HepG2 (cell line): ENCODE measurements around the gene CACNB4. TPM values are rescaled to one million over a fixed set of nuclear protein-coding genes. Genes with fewer than 3 reads are reported as not detected.

Experiments used
- ATAC-seq: fragments of 200-7000 bp; cut with Tn5 transposase; 3 replicates; pipeline ENCODE4 v1.9.1; 2020; ENCODE audit warnings: mild to moderate bottlenecking, moderate library complexity
- BruUV-seq: library from RNA; stranded (reverse); fragments of 400-500 nt; replicated peaks from 2 replicates; lab custom pipeline; 2021; lab: Mats Ljungman, UMichigan
- CTCF ChIA-PET: fragments of 300-600 bp; formaldehyde crosslinking; extraction: SDS; loops from one replicate; lab custom pipeline; 2021; ENCODE audit warnings: low total read pairs, inconsistent platforms, low intra/inter-chr PET ratio; lab: Yijun Ruan, JAX
- POLR2A ChIA-PET: fragments of 350-600 bp; sonication (Branson Sonifier 250); formaldehyde crosslinking; loops from one replicate; lab custom pipeline; 2020; ENCODE audit warnings: antibody characterized with exemption, inconsistent platforms; lab: Yijun Ruan, JAX
- DNase-seq: peaks from one replicate; pipeline ENCODE4 v3.0.0-alpha.2; 2015; ENCODE audit warnings: low spot score
- FAIRE-seq: peaks from 3 replicates; lab custom pipeline; 2011; peaks lifted over from hg19 to GRCh38; lab: Jason Lieb, UNC
- H2AFZ ChIP-seq: one replicate; pipeline ENCODE4 v1.6.1; 2011; ENCODE audit warnings: low read length, inconsistent platforms
- H3K27ac ChIP-seq: fragments of 300-600 bp; 3 replicates; pipeline ENCODE4 v1.8.0; 2011; ENCODE audit warnings: mixed run types, mild to moderate bottlenecking, mixed read lengths, low read length, inconsistent platforms; ENCODE audit not compliant: insufficient read depth; ENCODE audit errors: extremely low read length
- H3K27me3 ChIP-seq, 2 experiments: fragments of 200-600 bp in 1 of 2; 2 replicates in 1 of 2; 3 replicates in 1 of 2; pipeline versions ENCODE4 v1.6.0 to v1.8.0; 2011; ENCODE audit warnings: low read length in 2 of 2, mild to moderate bottlenecking in 2 of 2, moderate library complexity in 2 of 2, inconsistent platforms in 1 of 2; ENCODE audit not compliant: insufficient read depth in 2 of 2, control insufficient read depth in 1 of 2
- H3K36me3 ChIP-seq, 2 experiments: fragments of 200-600 bp in 1 of 2; replicated peaks in 1 of 2; 2 replicates in 1 of 2; 3 replicates in 1 of 2; pipeline versions ENCODE4 v1.5.1 to v1.8.0; 2011; ENCODE audit warnings: low read length in 2 of 2, inconsistent platforms in 1 of 2; ENCODE audit not compliant: insufficient read depth in 2 of 2, control insufficient read depth in 1 of 2
- H3K4me1 ChIP-seq: 2 replicates; pipeline ENCODE4 v1.5.1; 2012; ENCODE audit warnings: low read length, inconsistent platforms; ENCODE audit not compliant: insufficient read depth
- H3K4me2 ChIP-seq: 2 replicates; pipeline ENCODE4 v1.6.0; 2011; ENCODE audit warnings: low read depth, low read length, inconsistent platforms
- H3K4me3 ChIP-seq, 3 experiments: fragments of 200-600 bp in 1 of 3; sonication (generic), shearing (Covaris generic) in 1 of 3; replicated peaks in 1 of 3; 2 replicates each; pipeline ENCODE4 v1.5.1; 2011 to 2016; ENCODE audit warnings: low read length in 3 of 3, inconsistent platforms in 2 of 3, low read depth in 2 of 3, mild to moderate bottlenecking in 2 of 3, control low read depth in 1 of 3, mixed read lengths in 1 of 3; ENCODE audit not compliant: insufficient read depth in 1 of 3
- H3K79me2 ChIP-seq: one replicate; pipeline ENCODE4 v1.6.1; 2011; ENCODE audit warnings: low read length, inconsistent platforms; ENCODE audit not compliant: insufficient read depth
- H3K9ac ChIP-seq: 2 replicates; pipeline ENCODE4 v1.6.0; 2011; ENCODE audit warnings: mild to moderate bottlenecking, low read depth, low read length, inconsistent platforms; ENCODE audit not compliant: insufficient read depth
- H3K9me3 ChIP-seq: 2 replicates; pipeline ENCODE4 v1.5.1; 2012; ENCODE audit warnings: mild to moderate bottlenecking, low read length
- H4K20me1 ChIP-seq: 2 replicates; pipeline ENCODE4 v1.6.0; 2011; ENCODE audit warnings: inconsistent platforms, mild to moderate bottlenecking, low read length, moderate library complexity; ENCODE audit not compliant: insufficient read depth
- AGO2 ChIP-seq: fragments of 200-400 bp; formaldehyde crosslinking; optimal IDR thresholded peaks from 2 replicates; pipeline ENCODE3; 2017; ENCODE audit warnings: mild to moderate bottlenecking, low read depth, low read length, moderate library complexity
- DR1 ChIP-seq: sonication (generic); formaldehyde crosslinking; IDR thresholded peaks from 2 replicates; pipeline ENCODE4 v1.8.0; 2021; ENCODE audit warnings: mild to moderate bottlenecking, missing genetic modification reagents, inconsistent platforms
- FOSL2 ChIP-seq: sonication (generic); formaldehyde crosslinking; IDR thresholded peaks from 2 replicates; pipeline ENCODE4 v1.4.0; 2020; ENCODE audit warnings: missing genetic modification reagents
- FOXM1 ChIP-seq: sonication (generic); formaldehyde crosslinking; IDR thresholded peaks from 2 replicates; pipeline ENCODE4 v1.5.0; 2020; ENCODE audit warnings: missing genetic modification reagents
- IKZF1 ChIP-seq: fragments of 450-650 bp; IDR thresholded peaks from 2 replicates; pipeline ENCODE4 v1.7.1; 2016
- ISL2 ChIP-seq: sonication (generic); formaldehyde crosslinking; IDR thresholded peaks from 2 replicates; pipeline ENCODE4 v1.5.0; 2020; ENCODE audit warnings: missing genetic modification reagents
- MEIS2 ChIP-seq: sonication (generic); formaldehyde crosslinking; IDR thresholded peaks from 2 replicates; pipeline ENCODE4 v1.9.0; 2021; ENCODE audit warnings: mild to moderate bottlenecking, missing genetic modification reagents
- NKX3-1 ChIP-seq: sonication (generic); formaldehyde crosslinking; IDR thresholded peaks from 2 replicates; pipeline ENCODE4 v1.5.0; 2020; ENCODE audit warnings: missing genetic modification reagents
- PAF1 ChIP-seq: IDR thresholded peaks from 2 replicates; pipeline ENCODE4 v1.6.1; 2016; ENCODE audit warnings: missing genetic modification reagents, missing compliant biosample characterization
- RARA ChIP-seq: IDR thresholded peaks from 2 replicates; pipeline ENCODE4 v1.6.1; 2016; ENCODE audit warnings: missing genetic modification reagents, missing compliant biosample characterization
- RELA ChIP-seq: sonication (generic); formaldehyde crosslinking; IDR thresholded peaks from 2 replicates; pipeline ENCODE4 v1.4.0; 2020; ENCODE audit warnings: missing genetic modification reagents
- SALL2 ChIP-seq: sonication (generic); formaldehyde crosslinking; IDR thresholded peaks from 2 replicates; pipeline ENCODE4 v1.8.1; 2023; ENCODE audit warnings: mild to moderate bottlenecking, missing genetic modification reagents, inconsistent platforms
- SOX6 ChIP-seq, 2 experiments: fragments of 450-650 bp in 1 of 2; sonication (generic) in 1 of 2; formaldehyde crosslinking in 1 of 2; IDR thresholded peaks; 2 replicates each; pipeline versions ENCODE4 v1.4.0 to v1.6.1; 2017 to 2020; ENCODE audit warnings: antibody characterized with exemption in 1 of 2, mild to moderate bottlenecking in 1 of 2, missing genetic modification reagents in 1 of 2
- TEAD2 ChIP-seq: sonication (generic); formaldehyde crosslinking; IDR thresholded peaks from 2 replicates; pipeline ENCODE4 v1.9.0; 2021; ENCODE audit warnings: missing genetic modification reagents
- TGIF2 ChIP-seq: IDR thresholded peaks from 2 replicates; pipeline ENCODE4 v1.6.1; 2016; ENCODE audit warnings: control low read depth, missing compliant biosample characterization
- TMF1 ChIP-seq: sonication (generic); formaldehyde crosslinking; IDR thresholded peaks from 2 replicates; pipeline ENCODE4 v1.8.1; 2022; ENCODE audit warnings: low read depth, missing genetic modification reagents
- YEATS4 ChIP-seq: sonication (generic); formaldehyde crosslinking; IDR thresholded peaks from 2 replicates; pipeline ENCODE4 v1.4.0; 2020; ENCODE audit warnings: missing genetic modification reagents, borderline replicate concordance
- ZFP36L1 ChIP-seq: sonication (generic); formaldehyde crosslinking; IDR thresholded peaks from 2 replicates; pipeline ENCODE4 v1.8.0; 2022; ENCODE audit warnings: mild to moderate bottlenecking, missing genetic modification reagents, moderate library complexity
- ZNF354B ChIP-seq: sonication (generic); formaldehyde crosslinking; IDR thresholded peaks from 2 replicates; pipeline ENCODE4 v1.8.0; 2022; ENCODE audit warnings: mild to moderate bottlenecking, missing genetic modification reagents
- ZNF605 ChIP-seq: sonication (generic); formaldehyde crosslinking; IDR thresholded peaks from 2 replicates; pipeline ENCODE4 v1.8.0; 2022; ENCODE audit warnings: mild to moderate bottlenecking, missing genetic modification reagents
- ZNF792 ChIP-seq: IDR thresholded peaks from 2 replicates; pipeline ENCODE4 v1.6.1; 2016
- ZNF883 ChIP-seq: sonication (generic); formaldehyde crosslinking; IDR thresholded peaks from 2 replicates; pipeline ENCODE4 v1.5.1; 2020; ENCODE audit warnings: mild to moderate bottlenecking, missing genetic modification reagents; ENCODE audit errors: not compliant biosample characterization
- ZSCAN20 ChIP-seq: sonication (generic); formaldehyde crosslinking; IDR thresholded peaks from 2 replicates; pipeline ENCODE4 v1.4.0; 2020; ENCODE audit warnings: missing genetic modification reagents, mild to moderate bottlenecking, borderline replicate concordance
- ZZZ3 ChIP-seq: sonication (generic); formaldehyde crosslinking; IDR thresholded peaks from 2 replicates; pipeline ENCODE4 v1.4.0; 2020; ENCODE audit warnings: missing genetic modification reagents, mild to moderate bottlenecking, borderline replicate concordance
- WGBS: methylation state at CpG from one replicate; pipeline ENCODE4 v1.1.6; 2017; ENCODE audit warnings: low lambda C conversion rate; 5-methylcytosine and 5-hydroxymethylcytosine counted together
- in situ Hi-C: cut with HindIII; loops from 2 replicates; pipeline ENCODE4 v1.10.0; 2017; ENCODE audit warnings: low pct_unique_long_range_greater_than_20kb; ENCODE audit not compliant: extremely low pct_ligation_motif_present
- intact Hi-C: fragments of 100-400 bp; cut with micrococcal nuclease; formaldehyde crosslinking; loops from one replicate; pipeline ENCODE4 v1.10.0; 2022; ENCODE audit not compliant: unreplicated experiment
- polyA plus RNA-seq, 8 experiments: library from polyadenylated mRNA; depleted of rRNA in 3 of 8; stranded (reverse) in 7 of 8; unstranded in 1 of 8; fragments of >200 nt; fragmentation: Illumina TruSeq in 4 of 8; extraction: Trizol in 4 of 8; gene quantifications; 2 replicates each; pipeline versions ENCODE4 v1.2.1 to v1.2.3, GENCODE V29; 2011 to 2016; ENCODE audit warnings: low read depth in 4 of 8, missing spikeins in 1 of 8, mixed read lengths in 1 of 8; ENCODE audit not compliant: insufficient read depth in 1 of 8
- total RNA-seq, 5 experiments: library from RNA; depleted of rRNA; stranded (reverse); fragments of >200 nt; fragmentation: Illumina TruSeq; extraction: Trizol; gene quantifications; 2 replicates each; pipeline ENCODE4 v1.2.3, GENCODE V29; 2016; ENCODE audit warnings: low read depth in 1 of 5
- TF ChIP-seq, protein P1 (sequence below): sonication (generic); formaldehyde crosslinking; IDR thresholded peaks from 2 replicates; pipeline ENCODE4 v1.9.0; 2021; ENCODE audit warnings: missing genetic modification reagents, mild to moderate bottlenecking, borderline replicate concordance
- TF ChIP-seq, protein P2 (sequence below): sonication (generic); formaldehyde crosslinking; IDR thresholded peaks from 2 replicates; pipeline ENCODE4 v1.5.0; 2020; ENCODE audit warnings: missing genetic modification reagents

Gene CACNB4
- total and polyA plus RNA-seq, 2 of the 13 experiments (the other 11 are each of a cell fraction or from before 2014, with no cell fraction given) = 5.1 to 14.3 TPM

- BruUV-seq = no TSS peak
- POLR2A ChIA-PET = no interaction called here
These were observed 21.6 kb upstream of the CACNB4 start for GRCh38 chr2:152120430-152120829.

DNA sequence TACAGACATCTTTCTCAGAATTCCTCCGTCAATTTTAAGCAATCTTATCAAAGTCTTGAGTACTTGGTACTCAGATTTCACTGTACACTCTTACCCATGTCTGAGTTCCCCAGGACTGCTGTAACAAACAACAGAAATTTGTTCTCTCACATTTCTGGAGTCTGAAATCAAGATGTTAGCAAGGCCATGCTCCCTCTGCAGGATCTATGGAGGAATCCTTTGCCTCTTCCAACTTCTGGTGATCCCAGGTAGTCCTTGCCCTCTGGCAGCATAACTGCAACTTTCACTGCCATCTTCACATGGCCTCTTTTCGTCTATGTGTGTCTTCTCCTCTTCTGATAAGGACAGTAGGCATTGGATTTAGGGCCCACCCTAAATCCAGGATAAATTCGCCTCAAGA lies 17.1 kb upstream of the CACNB4 start:
- FAIRE-seq = no peak
- no peaks in the 10 kb centered on the region for H3K4me1 ChIP-seq
- no peak overlapping the region for H3K27ac ChIP-seq
- H3K9me3 ChIP-seq = no peaks in the 10 kb centered on the region
- peak; percentile 66 for ATAC-seq
- H3K4me3 ChIP-seq = no peak overlapping the region
- H3K4me2 ChIP-seq = no peak overlapping the region
- WGBS = 88% methylated on average over 3 of the region's 3 CpGs
- no peak overlapping the region for H2AFZ ChIP-seq
- no peaks in the 10 kb centered on the region for H4K20me1 ChIP-seq
- H3K79me2 ChIP-seq = no peaks in the 10 kb centered on the region
- intact Hi-C loops (loop anchor here (1.0 kb wide), 1 partner anchor 79 kb away; no protein-coding TSS in a partner anchor), in situ Hi-C loops (no loop called here)
- ChIA-PET CTCF (interaction anchor here (1.5 kb wide), 1 partner anchor 79 kb away, joined by 6 read pairs; no protein-coding TSS in a partner anchor), POLR2A (no interaction called here)
- no peaks in the 10 kb centered on the region; a peak in 1 of 5 replicates for H3K36me3 ChIP-seq
- DNase-seq = no peak
- BruUV-seq = no TSS peak
- H3K27me3 ChIP-seq = no peaks in the 10 kb centered on the region
- H3K9ac ChIP-seq = no peak overlapping the region
- TF ChIP-seq SOX6 (IDR thresholded peaks at IDR 0.05) = no peak
- TF ChIP-seq SOX6 (CRISPR knock-in tag; IDR thresholded peaks at IDR 0.05) = no peak
- TF ChIP-seq FOXM1 = no peak
- no peak for TF ChIP-seq YEATS4 (CRISPR knock-in tag)
- no peak for TF ChIP-seq MEIS2
- no peak for TF ChIP-seq ZNF883 (CRISPR knock-in tag)
- TF ChIP-seq ZNF354B (CRISPR knock-in tag) = no peak
- TF ChIP-seq ZZZ3 (CRISPR knock-in tag) = no peak
- no peak for TF ChIP-seq ZNF792 (CRISPR knock-in tag)
- no peak for TF ChIP-seq ZFP36L1 (CRISPR knock-in tag)
- no peak for TF ChIP-seq FOSL2 (CRISPR knock-in tag)
- TF ChIP-seq PAF1 (CRISPR knock-in tag) = no peak
- no peak for TF ChIP-seq TEAD2 (CRISPR knock-in tag)
- no peak for TF ChIP-seq RELA (CRISPR knock-in tag)
- TF ChIP-seq AGO2 = no peak

More at GRCh38 chr2:152120430-152120829, 21.6 kb upstream of the CACNB4 start:
- Histone ChIP-seq H3K4me2 (no peak overlapping the region), H3K9ac (no peak overlapping the region), H2AFZ (no peak overlapping the region), H3K9me3 (no peaks in the 10 kb centered on the region), H3K4me1 (no peaks in the 10 kb centered on the region), H3K4me3 (no peak overlapping the region), H3K79me2 (no peaks in the 10 kb centered on the region), H3K27me3 (no peaks in the 10 kb centered on the region), H3K27ac (no peak overlapping the region), H3K36me3 (peaks cover 0 to 5% of the 10 kb centered on the region in 2 experiments; a peak in 3 of 5 replicates), H4K20me1 (no peaks in the 10 kb centered on the region)
- WGBS = 92% methylated on average over 1 of the region's 1 CpG
- CTCF ChIA-PET = no interaction called here
- intact Hi-C loops = no loop called here
- in situ Hi-C loops = no loop called here
- TF ChIP-seq TGIF2 (no peak), IKZF1 (no peak), ZNF605 (CRISPR knock-in tag) (no peak), SALL2 (CRISPR knock-in tag) (no peak), DR1 (CRISPR knock-in tag) (no peak), ISL2 (CRISPR knock-in tag) (no peak), RARA (CRISPR knock-in tag) (no peak), NKX3-1 (CRISPR knock-in tag) (no peak), TMF1 (CRISPR knock-in tag) (no peak), ZSCAN20 (CRISPR knock-in tag) (no peak)
- TF ChIP-seq, protein P1, sequence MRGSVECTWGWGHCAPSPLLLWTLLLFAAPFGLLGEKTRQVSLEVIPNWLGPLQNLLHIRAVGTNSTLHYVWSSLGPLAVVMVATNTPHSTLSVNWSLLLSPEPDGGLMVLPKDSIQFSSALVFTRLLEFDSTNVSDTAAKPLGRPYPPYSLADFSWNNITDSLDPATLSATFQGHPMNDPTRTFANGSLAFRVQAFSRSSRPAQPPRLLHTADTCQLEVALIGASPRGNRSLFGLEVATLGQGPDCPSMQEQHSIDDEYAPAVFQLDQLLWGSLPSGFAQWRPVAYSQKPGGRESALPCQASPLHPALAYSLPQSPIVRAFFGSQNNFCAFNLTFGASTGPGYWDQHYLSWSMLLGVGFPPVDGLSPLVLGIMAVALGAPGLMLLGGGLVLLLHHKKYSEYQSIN (CRISPR knock-in tag) = no peak
- TF ChIP-seq, protein P2, sequence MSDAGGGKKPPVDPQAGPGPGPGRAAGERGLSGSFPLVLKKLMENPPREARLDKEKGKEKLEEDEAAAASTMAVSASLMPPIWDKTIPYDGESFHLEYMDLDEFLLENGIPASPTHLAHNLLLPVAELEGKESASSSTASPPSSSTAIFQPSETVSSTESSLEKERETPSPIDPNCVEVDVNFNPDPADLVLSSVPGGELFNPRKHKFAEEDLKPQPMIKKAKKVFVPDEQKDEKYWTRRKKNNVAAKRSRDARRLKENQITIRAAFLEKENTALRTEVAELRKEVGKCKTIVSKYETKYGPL (CRISPR knock-in tag) = no peak
- DNase-seq = no peak
- no peak for FAIRE-seq
- ATAC-seq = no peak
